GM12801 (cell line): Measurements from ENCODE around the gene GDPD4.

Experiments
- TF ChIP-seq, protein P1 (sequence below): IDR thresholded peaks from one replicate; pipeline ENCODE4 v1.5.1; 2011; ENCODE audit warnings: control low read depth; ENCODE audit not compliant: insufficient read length; ENCODE audit errors: extremely low read depth

The GDPD4 gene

DNA sequence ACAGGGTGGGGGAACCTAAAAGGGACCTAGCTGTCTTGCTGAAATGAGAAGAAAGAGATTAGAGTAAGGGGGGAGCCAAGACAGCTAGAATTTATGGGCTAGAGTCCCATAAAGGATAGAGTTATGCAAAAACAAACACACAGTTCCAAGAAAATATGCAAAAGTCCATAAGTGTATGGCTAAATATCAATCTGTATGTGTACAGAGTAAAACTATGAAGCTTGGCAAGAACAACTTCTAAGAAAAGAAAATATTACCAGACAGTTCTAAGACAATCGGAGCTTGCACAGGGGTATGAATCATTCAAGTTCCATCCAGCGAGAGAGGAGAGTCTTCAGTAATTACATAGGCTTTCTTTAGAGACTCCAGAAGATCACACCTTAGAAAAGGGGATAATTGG is 41.8 kb downstream of the GDPD4 start:
- TF ChIP-seq, protein P1, sequence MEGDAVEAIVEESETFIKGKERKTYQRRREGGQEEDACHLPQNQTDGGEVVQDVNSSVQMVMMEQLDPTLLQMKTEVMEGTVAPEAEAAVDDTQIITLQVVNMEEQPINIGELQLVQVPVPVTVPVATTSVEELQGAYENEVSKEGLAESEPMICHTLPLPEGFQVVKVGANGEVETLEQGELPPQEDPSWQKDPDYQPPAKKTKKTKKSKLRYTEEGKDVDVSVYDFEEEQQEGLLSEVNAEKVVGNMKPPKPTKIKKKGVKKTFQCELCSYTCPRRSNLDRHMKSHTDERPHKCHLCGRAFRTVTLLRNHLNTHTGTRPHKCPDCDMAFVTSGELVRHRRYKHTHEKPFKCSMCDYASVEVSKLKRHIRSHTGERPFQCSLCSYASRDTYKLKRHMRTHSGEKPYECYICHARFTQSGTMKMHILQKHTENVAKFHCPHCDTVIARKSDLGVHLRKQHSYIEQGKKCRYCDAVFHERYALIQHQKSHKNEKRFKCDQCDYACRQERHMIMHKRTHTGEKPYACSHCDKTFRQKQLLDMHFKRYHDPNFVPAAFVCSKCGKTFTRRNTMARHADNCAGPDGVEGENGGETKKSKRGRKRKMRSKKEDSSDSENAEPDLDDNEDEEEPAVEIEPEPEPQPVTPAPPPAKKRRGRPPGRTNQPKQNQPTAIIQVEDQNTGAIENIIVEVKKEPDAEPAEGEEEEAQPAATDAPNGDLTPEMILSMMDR: no peak

- TF ChIP-seq, protein P1: no peak
These were observed 47.8 kb downstream of the GDPD4 start for GRCh38 chr11:77253690-77254089.

DNA sequence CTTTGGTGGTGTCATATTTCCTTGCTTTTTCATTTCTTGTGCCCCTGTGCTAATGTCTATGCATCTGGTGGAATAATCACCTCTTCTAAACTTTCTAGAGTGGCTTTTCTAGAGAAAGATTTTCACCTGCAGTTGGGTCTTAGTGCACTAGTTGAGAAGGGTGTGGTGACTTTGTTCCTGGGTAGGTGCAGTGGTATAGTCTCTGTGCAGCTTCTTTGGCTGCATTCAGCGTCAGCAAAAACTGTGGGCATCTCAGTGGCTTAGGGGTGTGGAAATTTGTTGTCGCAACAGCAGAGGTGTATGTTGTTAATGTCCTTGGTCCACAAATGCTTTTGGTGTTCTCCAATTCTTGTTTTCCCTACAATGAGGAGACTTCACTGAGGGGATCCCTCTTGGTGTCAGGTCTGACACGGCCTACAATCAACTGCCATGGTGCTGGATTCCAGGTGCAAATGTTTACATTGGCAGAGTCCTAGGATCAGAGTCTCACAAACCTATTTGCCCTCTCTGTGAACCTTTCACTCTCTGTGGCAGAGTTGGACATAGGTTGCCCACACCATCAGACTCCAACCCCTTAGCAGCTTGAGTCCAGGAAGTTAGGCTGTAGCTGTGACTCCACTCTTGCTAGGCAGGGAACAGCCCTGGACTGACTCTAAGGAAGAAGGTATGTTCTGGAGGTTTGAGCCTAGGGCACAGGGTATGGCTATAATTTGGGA is 48.8 kb downstream of the GDPD4 start:
- TF ChIP-seq, protein P1: no peak

GRCh38 chr11:77250881-77251640 is 50.4 kb downstream of the GDPD4 start:
- TF ChIP-seq, protein P1: no peak

DNA sequence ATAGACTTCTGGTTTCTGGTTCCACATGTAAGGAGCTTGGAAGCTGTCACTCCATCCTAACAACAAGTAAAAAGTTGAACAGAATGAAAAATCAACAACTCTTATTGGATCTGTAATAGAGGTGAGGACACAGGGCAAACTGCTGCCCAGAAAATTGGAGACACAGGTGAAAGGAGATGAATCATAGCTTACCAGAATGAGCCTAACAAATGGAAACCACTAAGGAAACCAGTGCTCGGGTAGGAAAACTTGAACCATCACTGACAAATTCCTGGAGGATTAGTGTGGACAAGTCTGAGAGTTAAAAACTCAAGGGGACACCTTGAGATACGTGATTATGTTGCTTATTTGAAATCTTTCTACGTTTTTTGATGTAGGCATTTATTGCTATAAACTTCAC is 52.1 kb downstream of the GDPD4 start:
- TF ChIP-seq, protein P1: no peak

- TF ChIP-seq, protein P1: no peak
These were observed 57.0 kb downstream of the GDPD4 start for GRCh38 chr11:77244277-77245027.

GRCh38 chr11:77236901-77237300 is 64.6 kb downstream of the GDPD4 start:
- TF ChIP-seq, protein P1: no peak
